ENCODE data around the gene ARPC2.
A peak's percentile ranks its signal among the peaks of the same experiment; 100 is the strongest.
"Not testable (repeated sequence)": the region's sequence is repeated elsewhere in the genome, so short reads cannot be mapped to it uniquely, and the experiment has no call there.

Gene ARPC2

DNA sequence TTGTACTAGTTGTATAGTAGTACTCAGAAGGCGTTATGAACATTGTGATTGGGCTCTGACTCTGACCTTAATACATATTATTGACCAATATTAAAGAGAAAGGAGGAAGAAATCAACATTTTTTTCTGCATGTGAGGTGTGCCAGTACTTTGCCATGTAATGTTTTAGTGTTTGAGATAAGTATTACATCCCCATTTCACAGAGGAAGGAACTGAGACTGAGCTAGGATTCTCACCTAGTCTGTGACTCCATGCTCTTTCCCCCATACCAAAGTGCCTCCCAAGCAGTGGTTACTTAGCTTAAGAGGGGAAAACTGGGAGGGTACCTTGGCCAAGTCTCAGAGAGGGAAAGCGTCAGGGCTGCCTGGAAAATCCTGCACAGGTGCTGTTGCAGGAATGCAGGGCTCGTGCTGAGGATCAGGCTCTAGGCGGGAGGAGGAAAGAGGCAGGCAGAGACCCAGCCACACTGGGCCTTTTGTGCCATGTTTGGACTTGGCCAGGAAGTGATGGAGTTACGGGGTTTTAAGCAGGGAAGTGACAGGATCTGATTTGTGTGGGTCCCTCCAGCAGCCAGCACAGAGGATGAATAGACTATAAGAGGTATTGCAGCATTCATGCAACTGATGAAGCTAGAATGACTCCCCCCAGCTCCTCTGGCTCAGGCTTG, 55.0 kb downstream of the ARPC2 start:
- no peak for DNase-seq

DNA sequence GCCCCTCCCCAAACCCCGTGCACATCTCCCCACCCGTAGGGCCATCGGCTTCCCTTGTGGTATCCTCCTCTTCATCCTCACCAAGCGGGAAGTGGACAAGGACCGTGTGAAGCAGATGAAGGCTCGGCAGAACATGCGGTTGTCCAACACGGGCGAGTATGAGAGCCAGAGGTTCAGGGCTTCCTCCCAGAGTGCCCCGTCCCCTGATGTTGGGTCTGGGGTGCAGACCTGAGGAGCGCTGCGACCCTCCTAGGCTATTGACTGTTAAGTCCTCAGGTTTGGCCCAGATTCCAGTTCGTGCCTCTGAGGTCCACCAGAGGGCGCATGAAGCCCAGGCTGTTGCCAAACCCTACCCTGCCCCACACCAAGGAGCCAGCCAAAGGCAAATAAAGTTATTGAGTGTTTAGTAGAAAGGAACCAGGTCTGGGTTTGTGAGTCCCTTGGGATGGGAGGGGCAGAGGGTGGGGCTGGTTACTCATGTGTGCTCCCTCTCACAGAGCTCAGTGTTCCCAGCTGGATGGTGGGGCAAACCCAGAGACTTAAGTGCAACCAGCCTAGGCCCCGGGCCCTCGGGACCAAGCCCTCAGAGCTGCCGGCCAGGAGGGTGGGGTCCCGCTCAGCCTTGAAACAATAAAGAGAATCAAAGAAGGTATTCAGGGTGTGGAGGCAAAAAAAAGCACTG, 55.7 kb downstream of the ARPC2 start:
- DNase-seq = peak; percentile 84

DNA sequence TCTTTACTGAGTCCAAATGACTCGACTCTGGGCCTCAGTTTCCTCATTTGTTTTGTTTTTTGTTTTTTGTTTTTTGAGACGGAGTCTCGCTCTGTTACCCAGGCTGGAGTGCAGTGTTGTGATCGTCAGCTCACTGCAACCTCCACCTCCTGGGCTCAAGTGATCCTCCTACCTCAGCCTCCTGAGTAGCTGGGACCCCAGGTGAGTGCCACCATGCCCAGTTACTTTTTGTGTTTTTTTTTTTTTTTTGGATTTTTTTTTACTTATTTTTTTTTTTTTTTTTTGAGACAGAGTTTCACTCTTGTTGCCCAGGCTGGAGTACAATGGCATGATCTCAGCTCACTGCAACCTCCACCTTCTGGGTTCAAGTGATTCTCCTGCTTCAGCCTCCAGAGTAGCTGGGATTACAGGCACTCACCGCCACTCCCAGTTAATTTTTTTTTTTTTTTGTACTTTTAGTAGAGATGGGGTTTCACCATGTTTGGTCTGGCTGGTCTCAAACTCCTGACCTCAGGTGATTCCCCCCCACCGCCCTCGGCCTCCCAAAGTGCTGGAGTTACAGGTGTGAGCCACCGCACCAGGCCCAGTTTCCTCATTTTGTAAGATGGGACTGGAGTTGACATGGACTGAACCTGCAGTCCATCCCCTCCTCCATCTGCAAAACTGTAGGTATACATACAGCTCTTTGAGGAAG, 56.4 kb downstream of the ARPC2 start:
- DNase-seq = not testable (repeated sequence)

DNA sequence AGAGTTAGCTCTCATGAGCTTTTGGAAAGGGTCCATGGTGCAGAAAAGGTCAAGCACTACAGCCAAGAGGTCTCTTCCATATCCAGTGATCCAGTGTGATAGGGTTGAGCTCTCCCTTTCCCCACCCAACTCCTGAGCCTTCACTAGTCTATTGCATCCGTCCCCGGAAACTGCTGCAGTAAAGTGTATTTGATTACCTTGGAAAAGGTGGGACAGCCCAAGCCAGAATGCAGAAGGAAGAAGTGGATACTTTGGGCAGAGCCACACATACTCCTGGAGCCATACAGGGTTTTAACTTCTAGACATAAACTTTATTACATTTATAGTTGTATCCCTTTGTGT, 56.9 kb downstream of the ARPC2 start:
- DNase-seq = no peak

DNA sequence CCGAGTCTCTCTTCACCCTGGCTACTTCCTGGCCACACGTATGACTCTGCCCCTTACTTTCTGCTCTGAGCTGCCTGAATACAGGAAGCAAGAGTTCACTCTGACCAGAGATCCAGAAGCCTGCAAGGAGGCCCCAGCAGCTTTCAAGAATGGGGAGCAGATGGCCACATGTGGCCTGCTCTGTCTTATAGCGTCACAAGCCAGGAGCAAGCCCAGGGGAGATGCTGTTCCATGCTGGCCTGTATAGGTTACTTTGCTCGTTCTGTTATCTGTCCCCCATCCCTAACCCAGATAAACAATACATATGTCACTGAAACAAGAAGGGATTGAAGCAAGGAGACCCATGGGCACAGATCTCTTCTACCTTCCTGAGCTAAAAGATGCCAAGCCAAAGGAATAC, 57.6 kb downstream of the ARPC2 start:
- no peak for DNase-seq

DNA sequence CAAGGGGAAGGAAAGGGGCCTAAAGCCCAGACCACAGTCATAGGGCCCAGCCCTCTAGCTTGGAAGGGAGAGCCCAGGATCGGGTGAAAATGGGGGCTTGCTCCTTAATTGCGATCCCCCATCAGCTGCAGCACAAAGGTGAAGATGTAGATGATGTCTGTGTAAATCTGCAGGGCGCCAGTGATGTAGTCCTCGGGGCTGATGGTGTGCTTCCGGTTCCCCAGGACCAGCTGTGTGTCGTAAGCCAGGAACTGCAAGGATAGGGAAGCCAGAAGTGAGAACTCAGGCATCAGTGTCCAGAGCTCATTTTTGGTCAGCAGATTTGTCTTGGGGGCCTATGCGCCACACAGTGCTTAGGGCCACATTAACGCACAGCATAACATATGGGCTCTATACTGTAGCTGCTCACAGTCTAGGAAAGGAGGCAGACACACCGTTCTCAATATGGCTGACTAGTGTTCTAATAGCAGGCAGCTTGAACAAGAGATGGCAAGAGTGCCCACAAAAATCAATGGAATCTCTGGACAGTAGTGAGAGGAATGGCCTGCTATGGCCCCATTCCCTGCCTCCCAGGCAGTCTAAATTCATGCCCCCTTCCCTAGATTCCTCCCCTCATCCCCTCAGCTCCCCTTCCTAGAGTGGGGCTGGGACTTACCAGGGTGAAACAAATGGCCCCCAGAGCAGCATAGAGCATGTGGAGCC, 58.5 kb downstream of the ARPC2 start:
- DNase-seq = no peak

DNA sequence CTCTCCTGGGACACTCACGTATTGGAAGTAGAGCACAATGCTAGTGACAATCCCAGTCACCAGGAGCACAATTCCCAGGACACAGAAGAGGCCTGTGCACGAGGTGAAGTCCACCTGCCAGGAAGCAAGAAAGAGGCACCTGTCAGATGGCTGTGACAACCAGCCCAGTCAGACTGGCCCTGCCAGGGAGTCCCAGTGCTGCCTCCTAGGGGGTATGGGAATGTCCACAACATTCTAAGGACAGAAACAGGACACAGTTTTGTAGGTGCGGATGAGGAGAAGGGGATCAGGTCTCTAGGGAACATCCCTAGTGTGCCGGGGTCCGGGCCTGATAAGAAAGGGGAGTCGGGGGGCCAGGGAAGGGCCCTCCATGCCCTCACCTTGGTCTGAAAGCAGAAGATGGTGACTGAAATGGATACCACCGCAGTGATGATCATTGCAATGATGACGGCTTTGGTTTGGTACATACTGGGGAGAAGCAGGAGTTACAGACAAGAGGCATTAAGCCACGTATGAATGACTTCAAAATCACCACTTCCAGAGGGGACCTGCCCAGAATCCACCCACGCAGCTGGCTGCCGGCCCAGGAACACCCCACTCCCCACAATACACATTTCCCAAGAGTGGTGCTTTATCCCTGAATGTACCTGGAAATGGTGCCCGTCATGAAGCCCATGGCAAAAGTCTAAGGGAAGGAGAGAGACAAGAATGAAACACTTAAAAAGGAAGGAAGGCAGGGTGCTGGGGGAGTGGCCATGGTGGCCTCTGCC, 60.2 kb downstream of the ARPC2 start:
- DNase-seq = no peak

DNA sequence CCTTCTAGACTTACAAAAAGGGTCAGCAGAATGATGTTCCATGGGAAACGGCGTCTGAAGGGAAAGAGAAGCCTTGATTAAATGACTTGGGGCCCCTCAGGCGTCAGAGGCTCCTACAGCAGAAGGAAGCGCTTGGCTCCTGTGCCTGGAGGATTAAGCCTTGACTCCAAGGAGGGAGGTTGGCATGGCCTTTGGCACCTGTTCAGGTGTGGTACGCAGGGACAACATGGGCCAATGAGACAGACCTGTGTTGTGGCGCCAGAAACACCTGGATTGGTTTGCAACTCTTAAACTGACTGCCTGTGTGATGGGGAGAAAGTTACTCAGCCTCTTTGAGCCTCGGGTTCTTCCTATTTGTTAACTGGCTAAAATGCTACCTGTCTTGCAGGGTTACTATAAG, 60.9 kb downstream of the ARPC2 start:
- no peak for DNase-seq

DNA sequence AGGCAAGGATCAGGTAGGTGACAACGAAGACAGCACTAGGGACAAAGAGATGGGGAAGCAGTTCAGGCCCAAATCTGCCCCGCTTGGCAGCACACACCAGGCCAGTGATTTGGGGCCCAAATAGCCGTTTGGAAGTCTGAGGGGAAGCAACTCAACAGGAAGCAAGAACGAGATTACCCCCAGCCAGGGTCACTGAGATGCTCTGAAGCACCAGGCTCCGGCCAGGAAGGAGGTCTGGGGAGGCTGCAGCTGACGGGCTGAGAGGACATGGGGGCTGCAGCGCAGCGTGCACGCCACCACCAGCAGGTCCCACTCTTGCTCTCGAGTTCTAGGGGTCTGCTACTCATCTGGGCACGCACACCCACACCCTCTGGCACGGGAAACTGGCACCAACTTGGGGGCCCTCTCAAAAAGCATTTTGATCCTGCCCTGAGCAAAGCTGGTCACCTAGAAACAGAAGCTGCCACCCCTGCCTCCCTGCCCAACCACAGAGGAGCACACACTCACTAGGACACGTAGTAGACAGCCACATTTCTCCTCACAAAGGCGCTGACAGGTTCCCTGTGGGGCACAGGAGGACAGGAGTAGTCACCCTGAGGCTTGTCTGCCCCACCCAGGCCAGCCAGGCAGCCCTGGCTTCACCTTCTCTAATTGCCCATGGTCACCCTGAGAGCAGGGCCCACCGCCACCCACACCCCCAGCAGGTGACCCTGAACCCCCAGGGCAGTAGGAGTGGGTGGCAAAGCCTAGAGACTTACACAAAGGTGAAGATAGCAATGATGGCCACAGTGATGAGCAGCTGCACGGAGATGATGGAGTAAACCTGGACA, 61.8 kb downstream of the ARPC2 start:
- no peak for DNase-seq

DNA sequence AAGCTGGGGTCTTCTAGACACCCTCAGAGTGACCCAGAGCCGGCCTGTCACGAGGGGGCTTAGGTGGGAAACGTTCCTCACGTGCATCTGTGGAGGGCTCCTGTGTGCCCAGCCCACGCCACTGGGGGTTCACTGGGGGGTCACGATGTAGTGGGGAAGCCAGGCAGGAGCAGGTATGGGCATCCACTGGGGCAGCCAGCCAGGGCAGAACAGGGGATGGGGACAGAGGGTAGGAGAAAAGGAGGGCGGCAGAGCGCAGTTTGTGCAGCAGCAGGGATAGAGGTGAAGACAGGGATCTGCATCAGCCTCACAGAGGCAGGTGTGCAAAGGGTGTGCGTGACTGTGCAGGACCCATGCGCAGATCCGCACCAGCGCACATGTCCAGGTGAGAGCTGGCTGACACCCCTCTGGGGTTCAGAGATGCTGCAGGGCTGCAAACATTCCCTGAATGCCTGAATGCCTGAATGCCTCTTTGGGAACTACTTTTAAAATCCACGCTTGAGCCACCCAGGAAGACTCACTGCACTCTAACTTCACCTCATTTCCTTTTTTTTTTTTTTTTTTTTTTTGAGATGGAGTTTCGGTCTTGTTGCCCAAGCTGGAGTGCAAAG, 63.4 kb downstream of the ARPC2 start:
- no peak for DNase-seq

DNA sequence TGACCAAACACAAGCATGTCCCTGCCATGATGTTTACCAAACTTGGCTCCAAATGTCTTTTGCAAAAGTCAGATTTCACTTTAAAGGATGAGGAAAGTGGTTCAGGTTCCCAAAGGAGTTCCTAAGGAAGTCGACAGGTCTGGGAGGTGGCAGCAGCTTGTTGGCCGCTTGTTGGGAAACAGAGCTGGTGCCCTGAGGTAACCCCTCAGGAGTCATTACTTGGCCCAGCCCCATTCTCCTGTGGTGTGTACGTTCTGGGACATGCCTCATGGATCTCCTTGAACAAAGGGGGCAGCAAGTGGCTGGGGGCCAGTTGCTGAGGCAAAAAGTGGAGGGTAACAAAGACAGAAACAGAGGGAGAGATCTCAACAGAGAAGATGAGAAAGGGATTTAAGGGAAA, 64.5 kb downstream of the ARPC2 start:
- no peak for DNase-seq

DNA sequence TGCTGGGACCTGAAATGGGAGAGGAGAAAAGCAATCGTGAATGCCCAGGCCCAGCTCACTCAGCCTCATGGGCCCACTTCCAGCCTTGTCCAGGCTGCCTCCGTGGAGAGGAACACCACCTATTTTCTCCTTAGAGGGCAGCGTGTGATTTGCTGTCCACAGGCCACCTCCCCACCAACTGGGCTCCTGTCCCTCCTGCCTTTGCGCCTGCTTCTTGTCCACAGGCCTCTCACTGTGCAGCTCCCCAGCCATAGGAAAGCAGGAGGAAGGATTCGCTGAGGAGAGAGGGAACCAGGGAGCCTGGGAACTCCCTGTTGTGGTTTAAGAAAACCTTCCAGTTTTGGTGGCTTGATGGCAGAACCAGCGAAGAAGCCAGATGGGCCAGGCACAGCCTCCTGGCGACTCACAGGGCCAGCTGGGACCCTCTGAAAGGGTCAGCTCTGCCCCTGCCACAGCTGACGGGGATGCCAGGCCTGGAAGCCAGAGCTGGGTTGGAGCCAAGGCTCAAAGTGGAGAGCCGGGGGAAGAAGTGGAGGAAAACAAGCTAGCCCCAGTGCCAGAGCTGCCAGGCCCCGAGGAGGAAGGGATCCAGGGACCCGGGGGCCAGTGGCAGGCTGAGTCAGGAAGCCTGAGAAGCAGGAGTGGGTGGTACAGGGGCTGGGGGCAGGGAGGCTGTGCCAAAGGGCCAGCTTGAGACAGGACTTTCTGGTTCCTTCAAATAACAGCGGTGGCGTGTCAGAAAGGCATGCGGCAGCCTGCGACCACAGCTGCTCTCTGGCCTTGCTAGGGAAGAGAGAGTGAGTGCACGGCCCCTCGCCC, 65.4 kb downstream of the ARPC2 start:
- DNase-seq = no peak

DNA sequence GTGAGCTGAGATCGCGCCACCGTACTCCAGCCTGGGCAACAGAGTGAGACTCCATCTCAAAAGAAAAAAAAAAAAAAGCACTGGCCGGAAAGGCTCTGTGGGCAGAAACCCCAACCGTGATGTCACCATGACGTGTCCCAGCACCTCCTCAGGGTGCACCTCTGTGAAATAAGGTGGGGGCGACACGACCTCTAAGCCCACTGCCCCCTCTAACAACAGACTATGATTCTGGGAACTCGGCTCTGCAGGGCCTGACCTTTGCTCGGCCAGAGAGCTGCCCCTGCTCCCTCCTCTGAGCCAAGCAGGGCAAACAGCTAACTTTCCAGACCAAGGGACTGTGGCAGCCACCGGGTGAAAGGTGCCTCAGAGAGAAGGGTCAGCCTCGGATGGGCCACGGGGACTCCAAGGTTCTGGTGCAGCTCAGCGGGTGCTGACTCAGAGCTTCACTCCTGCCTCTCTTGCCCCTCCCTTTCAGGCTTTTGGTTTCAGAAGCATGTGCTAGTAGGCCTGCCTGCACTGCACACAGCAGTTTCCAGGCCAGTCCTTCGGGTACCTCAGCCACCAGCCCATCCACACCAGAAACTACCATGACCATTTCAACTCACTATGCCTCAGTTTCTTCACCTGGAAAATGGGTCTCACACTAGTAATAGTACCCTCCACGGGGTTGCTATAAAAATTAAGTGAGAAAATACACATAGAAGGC, 67.3 kb downstream of the ARPC2 start:
- DNase-seq = peak; percentile 41

DNA sequence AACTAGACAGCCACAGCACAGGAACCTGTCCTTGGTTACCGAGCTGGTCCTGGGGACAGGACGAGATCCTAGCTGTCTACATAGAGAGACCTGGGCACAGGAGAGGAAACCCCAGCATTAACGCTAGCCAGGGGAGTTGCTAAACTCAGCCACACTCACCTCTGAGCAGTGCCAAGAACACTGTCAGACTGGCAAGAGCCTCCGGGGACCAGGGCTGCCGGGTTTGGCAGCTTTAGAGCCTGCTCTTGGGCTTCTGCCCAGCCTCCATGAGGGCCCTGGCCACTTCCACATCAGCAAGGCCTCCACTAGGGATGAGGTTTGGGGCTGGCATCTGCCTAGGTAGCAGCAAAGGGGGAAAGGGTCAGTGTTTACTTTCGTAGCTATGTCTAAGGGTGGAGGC, 68.6 kb downstream of the ARPC2 start:
- DNase-seq = no peak

DNA sequence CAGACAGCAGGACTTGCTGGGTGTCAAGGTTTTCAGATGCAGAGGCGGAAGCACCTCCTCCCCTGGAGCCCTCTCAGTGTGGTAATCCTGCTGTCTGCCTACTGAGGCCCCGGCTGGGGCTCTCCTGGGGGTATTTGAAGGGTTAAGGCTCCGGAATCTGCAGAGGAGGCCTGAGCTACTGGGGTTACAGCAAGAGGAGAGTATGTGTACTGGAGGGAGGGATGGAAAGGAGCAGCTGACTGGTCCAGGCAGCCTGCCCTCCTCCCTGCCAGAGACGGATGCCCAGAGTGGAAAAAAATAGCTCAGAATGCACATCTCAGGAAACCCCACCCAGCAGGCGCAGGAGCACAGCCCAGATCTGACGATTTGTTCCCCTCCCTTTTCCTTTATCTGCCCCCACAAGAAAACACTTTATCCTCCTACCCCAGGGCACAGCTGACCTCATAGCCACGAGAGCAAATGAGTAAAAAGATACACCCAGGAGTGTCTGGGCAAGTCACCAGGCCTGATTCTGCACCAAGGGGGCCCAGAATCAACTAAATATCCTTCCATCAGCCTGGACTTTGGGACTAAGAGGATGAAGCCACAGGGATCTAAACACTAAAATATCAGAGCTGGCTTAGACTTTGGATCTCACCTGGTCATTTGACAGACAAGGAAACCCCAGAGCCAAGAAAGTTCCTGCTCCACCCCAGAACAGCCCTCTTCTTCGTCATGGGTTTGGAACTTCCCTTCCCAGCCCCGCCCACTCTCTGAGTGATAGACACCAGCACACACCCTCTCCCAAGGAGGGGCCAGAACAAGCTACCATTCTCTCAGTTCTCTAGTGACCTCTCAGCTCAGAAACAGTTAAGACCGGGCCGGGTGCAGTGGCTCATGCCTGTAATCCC, 69.8 kb downstream of the ARPC2 start:
- peak; percentile 71 for DNase-seq

DNA sequence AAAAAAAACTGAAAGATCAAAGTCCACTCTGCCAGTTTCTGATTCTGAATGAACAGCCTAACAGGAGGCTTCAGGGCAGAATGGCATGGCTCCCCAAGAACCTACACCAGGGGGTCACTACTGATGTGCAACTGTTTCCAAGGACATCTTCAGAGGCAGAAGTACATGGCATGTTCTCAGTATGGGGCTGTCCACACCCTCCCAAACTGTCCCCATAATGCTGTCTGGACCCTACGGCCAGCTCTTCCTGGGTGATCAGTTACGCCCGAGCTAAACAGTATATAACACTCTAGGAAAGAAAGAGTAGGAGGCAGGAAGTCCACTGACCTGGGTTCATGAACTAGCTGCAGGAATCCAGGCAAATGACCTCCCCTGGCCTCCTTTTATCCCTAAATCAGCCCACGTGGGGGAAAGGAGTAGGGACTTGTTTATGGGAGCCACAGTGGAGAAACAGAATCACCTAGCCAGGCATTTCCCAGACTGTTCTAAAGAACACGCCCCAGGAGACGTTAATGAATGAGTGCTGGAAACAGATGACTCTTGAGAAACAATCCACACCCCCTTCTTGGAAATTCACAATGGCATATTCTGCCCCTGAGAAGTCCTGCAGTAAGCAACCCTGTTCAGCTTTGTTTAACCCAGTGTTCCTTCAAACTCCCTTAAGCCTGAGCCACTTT, 72.8 kb downstream of the ARPC2 start:
- DNase-seq = no peak

DNA sequence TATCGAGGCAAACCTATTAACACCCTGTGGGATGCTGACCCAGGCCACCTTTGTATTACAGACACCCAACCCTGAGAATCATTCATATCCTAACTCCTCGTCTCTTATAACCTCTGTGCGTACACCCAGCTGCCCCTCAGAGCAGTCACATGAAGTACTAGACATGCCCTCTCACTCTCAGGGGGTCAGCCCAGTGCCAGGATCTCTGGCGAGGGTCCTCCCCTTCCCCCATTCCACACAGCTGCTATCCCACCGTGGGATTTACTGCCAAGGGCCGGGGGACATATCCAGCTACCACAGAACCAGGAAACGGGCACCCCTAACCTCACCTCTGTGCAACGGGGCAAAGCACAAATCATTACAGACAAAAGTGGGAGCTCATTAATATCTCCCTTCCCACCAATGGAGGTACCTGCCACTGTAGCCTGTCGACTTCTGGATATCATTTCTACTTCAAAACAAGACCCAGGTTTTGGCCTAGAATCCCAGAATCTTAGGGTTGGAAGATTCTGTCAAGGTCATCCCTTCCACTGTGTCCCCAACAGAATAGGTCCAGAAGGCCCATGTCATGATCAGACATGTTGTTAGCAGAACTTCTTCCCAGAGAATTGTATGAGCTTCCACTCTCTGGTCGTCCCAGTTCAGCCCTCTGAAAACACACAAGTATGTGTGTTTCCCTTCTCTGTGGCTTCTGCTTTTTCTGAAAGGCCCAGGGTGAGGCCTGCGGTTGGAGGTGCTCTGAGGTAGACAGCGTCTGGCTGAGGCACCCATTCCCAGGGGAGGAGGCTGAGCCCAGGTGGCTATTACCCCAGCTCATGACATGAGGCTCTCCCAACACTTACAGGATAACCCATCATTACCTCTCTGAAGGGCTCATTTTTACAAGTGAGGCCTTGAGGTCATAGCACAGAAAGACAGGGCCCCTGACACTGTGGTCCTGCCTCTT, 73.6 kb downstream of the ARPC2 start:
- DNase-seq = no peak

Measured in T1000 (cell line).